ENCODE results near the gene PXT1. TPM values are rescaled to one million over a fixed set of nuclear protein-coding genes. Genes with fewer than 3 reads are reported as not detected.
A peak's percentile ranks its signal among the peaks of the same experiment; 100 is the strongest.

The PXT1 gene
- total RNA-seq, 1 donor from 2014 or later = not detected

- ATAC-seq (no peak), DNase-seq (no peak)
- no peaks in the 10 kb centered on the region for H3K36me3 ChIP-seq
- H3K27me3 ChIP-seq = no peaks in the 10 kb centered on the region
- H3K9me3 ChIP-seq = no peaks in the 10 kb centered on the region
- no peak overlapping the region for H3K27ac ChIP-seq
- no peaks in the 10 kb centered on the region for H3K4me1 ChIP-seq
- intact Hi-C loops (cut with DNase I) = no loop called here
- no peak overlapping the region for H3K4me3 ChIP-seq
- TF ChIP-seq CTCF (IDR thresholded peaks at IDR 0.05) = no peak
Observed at GRCh38 chr6:36352477-36353157, 90.0 kb downstream of the PXT1 start.

- no peak for TF ChIP-seq CTCF (IDR thresholded peaks at IDR 0.05)
- Histone ChIP-seq H3K27me3 (no peaks in the 10 kb centered on the region), H3K9me3 (no peaks in the 10 kb centered on the region), H3K4me1 (no peaks in the 10 kb centered on the region), H3K4me3 (no peak overlapping the region), H3K27ac (peak overlapping the region; percentile 55), H3K36me3 (no peaks in the 10 kb centered on the region)
- DNase-seq (peak; percentile 65), ATAC-seq (peak; percentile 58)
- intact Hi-C loops (cut with DNase I) = no loop called here
Observed at GRCh38 chr6:36350681-36351571, 91.7 kb downstream of the PXT1 start.

GRCh38 chr6:36350082-36350481, 92.6 kb downstream of the PXT1 start:
- Histone ChIP-seq H3K27me3 (no peaks in the 10 kb centered on the region), H3K4me3 (no peak overlapping the region), H3K36me3 (no peaks in the 10 kb centered on the region), H3K4me1 (no peaks in the 10 kb centered on the region), H3K27ac (peak overlapping the region; percentile 55), H3K9me3 (no peaks in the 10 kb centered on the region)
- DNase-seq = peak; percentile 7
- ATAC-seq = no peak
- TF ChIP-seq CTCF (IDR thresholded peaks at IDR 0.05) = no peak
- intact Hi-C loops (cut with DNase I) = no loop called here

GRCh38 chr6:36349240-36349639, 93.4 kb downstream of the PXT1 start:
- DNase-seq = no peak
- Histone ChIP-seq H3K4me3 (no peak overlapping the region), H3K4me1 (no peaks in the 10 kb centered on the region), H3K27ac (no peak overlapping the region), H3K36me3 (no peaks in the 10 kb centered on the region), H3K9me3 (no peaks in the 10 kb centered on the region), H3K27me3 (no peaks in the 10 kb centered on the region)
- no peak for TF ChIP-seq CTCF (IDR thresholded peaks at IDR 0.05)
- ATAC-seq = no peak
- intact Hi-C loops (cut with DNase I) = no loop called here

- no peak overlapping the region for H3K4me3 ChIP-seq
- no peaks in the 10 kb centered on the region for H3K27me3 ChIP-seq
- intact Hi-C loops (cut with DNase I) = no loop called here
- ATAC-seq (no peak), DNase-seq (no peak)
- TF ChIP-seq CTCF (IDR thresholded peaks at IDR 0.05) = no peak
- no peaks in the 10 kb centered on the region for H3K4me1 ChIP-seq
- no peaks in the 10 kb centered on the region for H3K9me3 ChIP-seq
- no peaks in the 10 kb centered on the region for H3K36me3 ChIP-seq
- H3K27ac ChIP-seq = no peak overlapping the region
Observed at GRCh38 chr6:36347621-36348020, 95.0 kb downstream of the PXT1 start.

All from upper lobe of right lung (tissue), 1 donor.